ENCODE measurements around the gene RPA3.

GRCh38 chr7:7698930-7699329 is 19.5 kb downstream of the RPA3 start:
- TF ChIP-seq POLR2A (IDR thresholded peaks at IDR 0.05) (no peak), CTCF (IDR thresholded peaks at IDR 0.05) (no peak), POLR2AphosphoS5 (IDR thresholded peaks at IDR 0.05) (no peak)
